AG04449 (cell line): ENCODE results near the gene FSCN2.

ENCODE experiments used
- CTCF ChIA-PET: fragments of 350-600 bp; formaldehyde crosslinking; extraction: SDS; loops from one replicate; lab custom pipeline; 2021; ENCODE audit warnings: antibody characterized with exemption; lab: Yijun Ruan, JAX
- POLR2A ChIA-PET: fragments of 400-600, 350-600 bp; formaldehyde crosslinking; extraction: SDS; loops from one replicate; lab custom pipeline; 2020; ENCODE audit warnings: antibody characterized with exemption, inconsistent platforms; lab: Yijun Ruan, JAX
- DNase-seq: peaks from one replicate; pipeline ENCODE4 v3.0.0-alpha.2; 2010; ENCODE audit warnings: low read depth, low spot score
- H3K4me3 ChIP-seq: 2 replicates; pipeline ENCODE4 v1.5.1; 2011; ENCODE audit warnings: low read depth, mild to moderate bottlenecking, control low read depth, low read length
- CTCF ChIP-seq: IDR thresholded peaks from one replicate; pipeline ENCODE4 v1.5.1; 2011; ENCODE audit warnings: mild to moderate bottlenecking, moderate library complexity, low read length, control low read depth, inconsistent platforms; ENCODE audit not compliant: insufficient read depth; ENCODE audit errors: missing control alignments

Gene FSCN2

GRCh38 chr17:81575836-81576235 lies 47.7 kb downstream of the FSCN2 start:
- DNase-seq: no peak
- H3K4me3 ChIP-seq: no peak overlapping the region
- TF ChIP-seq CTCF: no peak
- ChIA-PET CTCF (interaction anchor here (0.6 to 6.4 kb wide), 2 partner anchors 9 to 25 kb away, joined by 3 to 54 read pairs; no protein-coding TSS in a partner anchor), POLR2A (interaction anchor here (0.5 to 3.4 kb wide), 3 partner anchors 9 to 88 kb away, joined by 4 to 32 read pairs (median 6); partner anchors contain the start of gene FAAP100)

- peak overlapping the region; percentile 27 for H3K4me3 ChIP-seq
- CTCF ChIA-PET: interaction anchor here (0.6 to 9.1 kb wide), 6 partner anchors 10 to 58 kb away, joined by 3 to 90 read pairs (median 4); no protein-coding TSS in a partner anchor
- POLR2A ChIA-PET: interaction anchor here (0.5 to 3.4 kb wide), 4 partner anchors 10 to 69 kb away, joined by 4 to 32 read pairs (median 6); partner anchors contain the start of gene FAAP100
- no peak for DNase-seq
- TF ChIP-seq CTCF: peak; percentile 12
These were observed 48.6 kb downstream of the FSCN2 start for GRCh38 chr17:81576621-81577277.

GRCh38 chr17:81577278-81578000 lies 49.3 kb downstream of the FSCN2 start:
- ChIA-PET POLR2A (interaction anchor here (0.5 to 3.4 kb wide), 4 partner anchors 11 to 70 kb away, joined by 4 to 32 read pairs (median 6); partner anchors contain the start of gene FAAP100), CTCF (interaction anchor here (1.0 to 9.1 kb wide), 4 partner anchors 9 to 58 kb away, joined by 4 to 90 read pairs (median 29); no protein-coding TSS in a partner anchor)
- no peak for TF ChIP-seq CTCF
- no peak overlapping the region for H3K4me3 ChIP-seq
- DNase-seq: no peak

- no peak for DNase-seq
- ChIA-PET CTCF (interaction anchor here (1.0 to 9.1 kb wide), 4 partner anchors 9 to 59 kb away, joined by 4 to 90 read pairs (median 29); no protein-coding TSS in a partner anchor), POLR2A (interaction anchor here (0.9 to 3.4 kb wide), 3 partner anchors 11 to 55 kb away, joined by 3 to 32 read pairs (median 4); no protein-coding TSS in a partner anchor)
- no peak overlapping the region for H3K4me3 ChIP-seq
- TF ChIP-seq CTCF: no peak
These were observed 49.9 kb downstream of the FSCN2 start for GRCh38 chr17:81578038-81578441.

GRCh38 chr17:81578561-81579225 lies 50.5 kb downstream of the FSCN2 start:
- CTCF ChIA-PET: interaction anchor here (1.4 to 9.1 kb wide), 3 partner anchors 12 to 23 kb away, joined by 3 to 90 read pairs (median 54); no protein-coding TSS in a partner anchor
- POLR2A ChIA-PET: interaction anchor here (0.9 to 3.4 kb wide), 4 partner anchors 11 to 23 kb away, joined by 3 to 32 read pairs (median 15); no protein-coding TSS in a partner anchor
- no peak for TF ChIP-seq CTCF

More at GRCh38 chr17:81578561-81579225, 50.5 kb downstream of the FSCN2 start:
- no peak for DNase-seq
- H3K4me3 ChIP-seq: no peak overlapping the region
